Lung (tissue), 12 donors: Measurements from ENCODE around the gene SDC4. TPM values are rescaled to one million over a fixed set of nuclear protein-coding genes. Genes with fewer than 3 reads are reported as not detected.

Experiments used
- ATAC-seq: fragments of 200-7000 bp; cut with Tn5 transposase; one replicate; pipeline ENCODE4 v1.9.1; 2020; ENCODE audit warnings: moderate number of reproducible peaks; ENCODE audit not compliant: insufficient read depth, low FRiP score
- DNase-seq, 3 donors: peaks; one replicate each; pipeline ENCODE4 v3.0.0-alpha.2; 2013 to 2017
- H3K27ac ChIP-seq, 2 donors: one replicate each; pipeline ENCODE4 v1.5.1; 2013; ENCODE audit warnings: mild to moderate bottlenecking in 2 of 2, moderate library complexity in 2 of 2, control low read depth in 1 of 2, inconsistent platforms in 1 of 2, low read depth in 1 of 2, low read length in 1 of 2
- H3K27me3 ChIP-seq, 3 donors: one replicate each; pipeline ENCODE4 v1.5.1; 2013; ENCODE audit warnings: low read length in 2 of 3; ENCODE audit not compliant: control insufficient read depth in 3 of 3, insufficient read depth in 3 of 3
- H3K36me3 ChIP-seq, 4 donors: one replicate each; pipeline ENCODE4 v1.5.1; 2013; ENCODE audit warnings: low read length in 4 of 4, mild to moderate bottlenecking in 1 of 4, moderate library complexity in 1 of 4; ENCODE audit not compliant: control insufficient read depth in 4 of 4, insufficient read depth in 4 of 4
- H3K4me1 ChIP-seq, 5 donors: one replicate each; pipeline ENCODE4 v1.5.1; 2013; ENCODE audit warnings: low read length in 5 of 5, mild to moderate bottlenecking in 2 of 5, moderate library complexity in 1 of 5; ENCODE audit not compliant: control insufficient read depth in 5 of 5, insufficient read depth in 5 of 5
- H3K4me3 ChIP-seq: one replicate; pipeline ENCODE4 v1.5.1; 2013; ENCODE audit warnings: mild to moderate bottlenecking, control low read depth, moderate library complexity
- H3K9ac ChIP-seq, 2 donors: one replicate each; pipeline ENCODE4 v1.5.1; 2013; ENCODE audit warnings: low read length in 2 of 2, control low read depth in 1 of 2; ENCODE audit not compliant: insufficient read depth in 1 of 2
- H3K9me3 ChIP-seq, 4 donors: one replicate each; pipeline ENCODE4 v1.5.1; 2013; ENCODE audit warnings: low read length in 3 of 4, mild to moderate bottlenecking in 1 of 4, moderate library complexity in 1 of 4; ENCODE audit not compliant: control insufficient read depth in 4 of 4, insufficient read depth in 3 of 4
- CTCF ChIP-seq: IDR thresholded peaks from 2 replicates; pipeline ENCODE4 v1.5.1; 2012; ENCODE audit warnings: mild to moderate bottlenecking; ENCODE audit errors: control extremely low read depth, extremely low read depth
- WGBS, 2 donors: extraction: QIAGEN DNeasy Blood & Tissue Kit; methylation state at CpG; one replicate each; pipeline ENCODE4 v1.1.7; 2013; 5-methylcytosine and 5-hydroxymethylcytosine counted together
- polyA plus RNA-seq, 2 donors: library from polyadenylated mRNA; stranded (reverse); fragments of 200-250 nt; gene quantifications; one replicate each; pipeline ENCODE4 v1.2.1, GENCODE V29; 2013
- total RNA-seq, 2 donors: library from RNA; depleted of rRNA in 1 of 2; stranded (reverse); fragments of >200 nt in 1 of 2; gene quantifications; one replicate each; pipeline ENCODE4 v1.2.1, GENCODE V29; 2014 to 2021
- donor health status: control.
- donor health status: control.
- donor health status: Bipolar disorder and iron deficiency.
- donor health status: healthy.
- donor health status: DM: yes; HTN: yes; CAD: no.

The SDC4 gene
- total and polyA plus RNA-seq, 4 donors: 239 to 313 (median 254) TPM

GRCh38 chr20:45325371-45325770 is 22.9 kb downstream of the SDC4 start:
- peaks cover 9 to 26% (median 18%) of the 10 kb centered on the region in 4 donors for H3K36me3 ChIP-seq
- 78 to 79% methylated on average over 6 of the region's 6 CpGs for WGBS, 2 donors
- no peak overlapping the region for H3K27ac ChIP-seq

DNA sequence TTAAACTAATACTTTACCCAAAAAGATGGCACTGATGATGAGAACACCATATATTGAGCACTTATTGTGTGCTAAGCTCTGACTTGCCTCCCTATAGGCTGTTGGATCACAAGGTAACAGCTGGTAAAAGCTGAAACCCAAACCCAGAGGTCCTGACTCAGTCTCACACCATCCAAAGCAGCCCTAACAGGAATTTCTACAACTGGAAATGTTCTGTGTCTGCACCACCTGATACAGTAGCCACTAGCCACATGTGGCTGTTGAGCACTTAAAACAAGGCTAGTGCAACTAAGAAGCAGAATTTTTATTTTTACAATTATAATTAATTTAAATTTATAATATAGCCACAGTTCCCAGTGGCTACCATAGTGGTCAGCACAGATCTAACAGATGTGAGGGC is 24.5 kb downstream of the SDC4 start:
- no peak for TF ChIP-seq CTCF
- no peaks in the 10 kb centered on the region for H3K9me3 ChIP-seq
- no peaks in the 10 kb centered on the region for H3K4me1 ChIP-seq
- H3K4me3 ChIP-seq: no peak overlapping the region
- no peak for DNase-seq
- no peak overlapping the region for H3K27ac ChIP-seq
- no peak for ATAC-seq
- H3K9ac ChIP-seq: no peak overlapping the region
- H3K27me3 ChIP-seq: peaks cover 0 to under 1% (median 0%) of the 10 kb centered on the region in 3 donors
- H3K36me3 ChIP-seq: peaks cover 5 to 16% (median 9%) of the 10 kb centered on the region in 4 donors

More at GRCh38 chr20:45325371-45325770, 22.9 kb downstream of the SDC4 start:
- DNase-seq: no peak
- Histone ChIP-seq H3K9me3 (no peaks in the 10 kb centered on the region), H3K4me1 (peaks cover 0 to 3% (median 0%) of the 10 kb centered on the region in 5 donors), H3K27me3 (no peaks in the 10 kb centered on the region), H3K9ac (no peak overlapping the region), H3K4me3 (no peak overlapping the region)
- ATAC-seq: no peak
- TF ChIP-seq CTCF: no peak

DNA sequence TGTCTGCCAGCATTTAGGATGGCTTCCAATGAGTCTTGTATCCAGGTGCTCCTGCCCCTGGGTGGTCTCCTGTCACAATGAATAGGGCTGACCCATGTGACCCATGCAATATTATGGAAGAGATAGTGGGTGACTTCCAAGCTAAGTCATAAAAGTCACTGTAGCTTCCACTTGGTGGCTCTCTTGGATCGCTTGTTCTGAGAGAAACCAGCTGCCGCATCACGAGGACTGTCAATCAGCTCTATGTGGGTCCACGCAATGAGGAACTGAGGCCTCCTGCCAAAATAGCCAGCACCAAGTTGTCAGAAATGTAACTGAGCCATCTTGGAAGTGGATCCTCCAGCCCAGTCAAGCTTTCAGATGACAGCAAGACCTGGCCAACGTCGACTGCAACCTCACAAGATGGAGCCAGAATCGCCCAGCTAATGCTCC is 25.3 kb downstream of the SDC4 start:
- peak in 2 of 3 donors; percentile 24 to 47 for DNase-seq
- Histone ChIP-seq H3K27ac (no peak overlapping the region), H3K4me1 (no peaks in the 10 kb centered on the region), H3K9ac (no peak overlapping the region), H3K9me3 (no peaks in the 10 kb centered on the region), H3K4me3 (no peak overlapping the region), H3K36me3 (peaks cover 2 to 15% (median 3%) of the 10 kb centered on the region in 4 donors), H3K27me3 (peaks cover 0 to 8% (median 0%) of the 10 kb centered on the region in 3 donors)
- ATAC-seq: no peak
- TF ChIP-seq CTCF: no peak
- WGBS, 2 donors: 43 to 48% methylated on average over 7 of the region's 7 CpGs
